B cell (primary cell): ENCODE measurements around the gene EMP3. TPM values are rescaled to one million over a fixed set of nuclear protein-coding genes. Genes with fewer than 3 reads are reported as not detected.

Source experiments
- ATAC-seq: fragments of 200-7000 bp; cut with Tn5 transposase; one replicate; pipeline ENCODE4 v1.10.0; 2021; ENCODE audit warnings: low read depth, mild to moderate bottlenecking, moderate number of reproducible peaks, moderate library complexity
- CTCF ChIA-PET: fragments of 350-600 bp; sonication (Branson Sonifier 250); formaldehyde crosslinking; loops from one replicate; lab custom pipeline; 2021; ENCODE audit warnings: antibody characterized with exemption, inconsistent platforms; lab: Charles Lee
- POLR2A ChIA-PET: fragments of 350-600 bp; sonication (Branson Sonifier 250); formaldehyde crosslinking; loops from one replicate; lab custom pipeline; 2021; ENCODE audit warnings: antibody characterized with exemption; lab: Charles Lee
- DNase-seq: peaks from one replicate; pipeline ENCODE4 v3.0.0; 2013
- H2AFZ ChIP-seq: 2 replicates; pipeline ENCODE4 v1.6.1; 2012; ENCODE audit warnings: mild to moderate bottlenecking, low read depth, low read length; ENCODE audit not compliant: insufficient read depth, poor library complexity, severe bottlenecking
- H3K27ac ChIP-seq, 2 donors: 1 replicate in 1 of 2; 2 replicates in 1 of 2; pipeline ENCODE4 v1.5.1; 2012 to 2013; ENCODE audit warnings: low read length in 2 of 2, mild to moderate bottlenecking in 2 of 2, moderate library complexity in 1 of 2
- H3K27me3 ChIP-seq, 4 experiments: fragments of 200-600 bp in 1 of 4; sonication (generic) in 1 of 4; replicated peaks in 1 of 4; 1 replicate in 2 of 4; 2 replicates in 2 of 4; pipeline versions ENCODE4 v1.6.1 to v1.7.0; 2013 to 2016; ENCODE audit warnings: low read length in 3 of 4, mild to moderate bottlenecking in 2 of 4, mixed read lengths in 1 of 4, moderate library complexity in 1 of 4; ENCODE audit not compliant: insufficient read depth in 4 of 4, control insufficient read depth in 3 of 4; ENCODE audit errors: control extremely low read depth in 1 of 4
- H3K36me3 ChIP-seq, 2 experiments: replicated peaks in 1 of 2; 1 replicate in 1 of 2; 2 replicates in 1 of 2; pipeline versions ENCODE4 v1.6.1 to v1.7.1; 2013; ENCODE audit warnings: low read length in 1 of 2; ENCODE audit not compliant: insufficient read depth in 2 of 2, control insufficient read depth in 1 of 2; ENCODE audit errors: control extremely low read depth in 1 of 2, extremely low read depth in 1 of 2
- H3K4me1 ChIP-seq, 2 donors: fragments of 200-600 bp in 1 of 2; sonication (generic) in 1 of 2; 1 replicate in 1 of 2; 2 replicates in 1 of 2; pipeline versions ENCODE4 v1.5.1 to v1.6.1; 2013 to 2017; ENCODE audit warnings: low read length in 2 of 2; ENCODE audit not compliant: control insufficient read depth in 2 of 2, insufficient read depth in 2 of 2
- H3K4me2 ChIP-seq: replicated peaks from 2 replicates; pipeline ENCODE3; 2012; ENCODE audit warnings: mild to moderate bottlenecking, low read depth, low read length; ENCODE audit not compliant: poor library complexity, severe bottlenecking
- H3K4me3 ChIP-seq, 5 experiments: fragments of 200-600 bp in 1 of 5; sonication (generic) in 1 of 5; 1 replicate in 3 of 5; 2 replicates in 2 of 5; pipeline versions ENCODE4 v1.5.1 to v1.7.0; 2011 to 2016; ENCODE audit warnings: low read length in 4 of 5, mild to moderate bottlenecking in 4 of 5, low read depth in 2 of 5, control low read depth in 1 of 5, moderate library complexity in 1 of 5; ENCODE audit not compliant: insufficient read depth in 1 of 5; ENCODE audit errors: control extremely low read depth in 1 of 5, extremely low read depth in 1 of 5
- H3K79me2 ChIP-seq: fragments of 200-600 bp; sonication (generic); one replicate; pipeline ENCODE4 v1.6.0; 2016; ENCODE audit warnings: low read length; ENCODE audit not compliant: control insufficient read depth, insufficient read depth
- H3K9ac ChIP-seq: fragments of 200-600 bp; sonication (generic); 2 replicates; pipeline ENCODE4 v1.6.1; 2017; ENCODE audit warnings: mild to moderate bottlenecking, low read length, moderate library complexity
- H3K9me3 ChIP-seq, 3 donors: one replicate each; pipeline versions ENCODE4 v1.6.1 to v1.7.1; 2013; ENCODE audit warnings: low read length in 2 of 3; ENCODE audit not compliant: control insufficient read depth in 2 of 3, insufficient read depth in 1 of 3; ENCODE audit errors: control extremely low read depth in 1 of 3
- H4K20me1 ChIP-seq: 2 replicates; pipeline ENCODE4 v1.6.0; 2012; ENCODE audit warnings: mild to moderate bottlenecking, low read length; ENCODE audit not compliant: insufficient read depth, control insufficient read depth, poor library complexity, severe bottlenecking
- H3K27ac Mint-ChIP-seq: one replicate; pipeline ENCODE4 v1.8.0; 2021; ENCODE audit warnings: mixed read lengths
- H3K27me3 Mint-ChIP-seq: one replicate; pipeline ENCODE4 v1.8.0; 2021; ENCODE audit warnings: mixed read lengths
- H3K4me1 Mint-ChIP-seq: one replicate; pipeline ENCODE4 v1.8.0; 2021; ENCODE audit warnings: mixed read lengths
- H3K4me3 Mint-ChIP-seq: one replicate; pipeline ENCODE4 v1.8.0; 2021; ENCODE audit warnings: mixed read lengths
- H3K9me3 Mint-ChIP-seq: one replicate; pipeline ENCODE4 v1.8.0; 2022; ENCODE audit warnings: mixed read lengths; ENCODE audit not compliant: insufficient read depth
- EZH2 ChIP-seq: IDR thresholded peaks from 2 replicates; pipeline ENCODE4 v1.6.1; 2012; ENCODE audit warnings: borderline replicate concordance, low read depth, mild to moderate bottlenecking, moderate library complexity, low read length; ENCODE audit not compliant: insufficient read depth, poor library complexity, severe bottlenecking
- WGBS: methylation state at CpG from one replicate; pipeline ENCODE4 v1.1.5; 2013; ENCODE audit warnings: missing lambda C conversion rate; ENCODE audit not compliant: insufficient coverage; 5-methylcytosine and 5-hydroxymethylcytosine counted together
- intact Hi-C: fragments of 100-400 bp; cut with micrococcal nuclease; formaldehyde crosslinking; loops from one replicate; pipeline ENCODE4 v1.10.0; 2022
- polyA plus RNA-seq: library from polyadenylated mRNA; depleted of rRNA; stranded (reverse); fragments of >200 nt; gene quantifications from 2 replicates; pipeline ENCODE4 v1.2.3, GENCODE V29; 2012
- total RNA-seq, 2 donors: library from RNA; stranded (reverse); fragments of 120-200 nt in 1 of 2; gene quantifications; 1 replicate in 1 of 2; 2 replicates in 1 of 2; pipeline versions ENCODE4 v1.2.3 to v1.2.4, GENCODE V29; 2013 to 2022
- TF ChIP-seq, protein P1 (sequence below): fragments of 200-600 bp; IDR thresholded peaks from one replicate; pipeline ENCODE4 v1.8.0; 2022; ENCODE audit warnings: antibody characterized with exemption, mild to moderate bottlenecking

The EMP3 gene
- total and polyA plus RNA-seq, 2 donors (not counting 1 experiment from before 2014, with no cell fraction given) = 326 to 595 TPM

DNA sequence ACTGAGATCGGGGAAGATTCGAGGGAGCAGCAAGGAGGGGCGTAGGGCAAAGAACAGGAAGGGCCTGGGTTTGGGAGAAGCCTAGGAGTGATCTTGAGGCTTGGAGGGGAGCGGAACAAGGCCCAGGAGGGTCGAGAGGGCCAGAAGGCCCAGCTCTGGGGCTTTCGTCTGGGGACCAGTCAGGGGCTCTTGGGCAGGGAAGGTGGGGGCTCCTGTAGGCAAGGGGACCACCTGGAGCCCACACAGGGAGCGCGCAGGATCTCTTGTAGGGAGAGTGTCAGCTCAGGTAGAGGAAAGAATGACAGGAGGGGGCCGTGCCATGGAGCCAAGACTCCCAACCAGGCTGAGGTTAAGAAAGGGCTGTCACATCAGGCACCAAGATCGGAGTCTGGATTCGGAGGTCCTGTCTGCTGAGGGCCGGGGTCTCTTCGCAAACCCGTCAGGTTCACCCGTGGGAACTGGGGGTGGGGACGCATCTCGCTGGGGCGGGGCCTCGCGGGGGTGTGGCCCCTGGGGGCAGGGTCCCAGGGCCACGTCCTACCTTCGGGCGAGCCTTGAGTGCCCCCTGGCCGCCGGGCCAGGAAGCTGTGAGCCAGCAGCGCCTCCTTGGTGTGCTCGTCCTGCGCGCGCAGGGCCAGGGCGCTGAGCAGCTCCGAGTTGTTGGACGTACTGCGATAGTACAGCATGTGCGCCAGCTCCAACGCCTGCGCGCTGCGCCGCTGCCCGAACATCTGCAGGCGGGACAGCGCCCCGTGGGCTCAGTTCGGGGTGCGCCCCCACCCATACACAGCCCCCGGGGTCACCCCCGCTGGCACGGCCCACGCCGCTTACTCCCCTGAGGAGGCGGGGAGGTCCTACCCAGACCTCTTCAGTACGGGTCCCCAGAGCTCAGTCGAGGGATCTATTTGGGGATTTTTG is 8.4 kb downstream of the EMP3 start:
- TF ChIP-seq EZH2 = no peak
- TF ChIP-seq, protein P1, sequence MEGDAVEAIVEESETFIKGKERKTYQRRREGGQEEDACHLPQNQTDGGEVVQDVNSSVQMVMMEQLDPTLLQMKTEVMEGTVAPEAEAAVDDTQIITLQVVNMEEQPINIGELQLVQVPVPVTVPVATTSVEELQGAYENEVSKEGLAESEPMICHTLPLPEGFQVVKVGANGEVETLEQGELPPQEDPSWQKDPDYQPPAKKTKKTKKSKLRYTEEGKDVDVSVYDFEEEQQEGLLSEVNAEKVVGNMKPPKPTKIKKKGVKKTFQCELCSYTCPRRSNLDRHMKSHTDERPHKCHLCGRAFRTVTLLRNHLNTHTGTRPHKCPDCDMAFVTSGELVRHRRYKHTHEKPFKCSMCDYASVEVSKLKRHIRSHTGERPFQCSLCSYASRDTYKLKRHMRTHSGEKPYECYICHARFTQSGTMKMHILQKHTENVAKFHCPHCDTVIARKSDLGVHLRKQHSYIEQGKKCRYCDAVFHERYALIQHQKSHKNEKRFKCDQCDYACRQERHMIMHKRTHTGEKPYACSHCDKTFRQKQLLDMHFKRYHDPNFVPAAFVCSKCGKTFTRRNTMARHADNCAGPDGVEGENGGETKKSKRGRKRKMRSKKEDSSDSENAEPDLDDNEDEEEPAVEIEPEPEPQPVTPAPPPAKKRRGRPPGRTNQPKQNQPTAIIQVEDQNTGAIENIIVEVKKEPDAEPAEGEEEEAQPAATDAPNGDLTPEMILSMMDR = peak; percentile 83
- H3K4me1 Mint-ChIP-seq = peaks cover 49% of the 10 kb centered on the region
- ChIA-PET CTCF (interaction anchor here (0.6 to 11.5 kb wide), 33 partner anchors 14 to 1250 kb away, joined by 3 to 345 read pairs (median 4); partner anchors contain the start of genes EMP3, KDELR1, SPACA4 and SYNGR4), POLR2A (interaction anchor here (0.5 to 6.6 kb wide), 11 partner anchors 8 to 1307 kb away, joined by 3 to 180 read pairs (median 4); partner anchors contain the start of genes EMP3, SYNGR4 and TMEM143)
- intact Hi-C loops = loop anchor here (1.0 to 5.0 kb wide), 11 partner anchors 13 to 1994 kb away; partner anchors contain the start of genes CALM3, GRWD1, KCNC3 and KDELR1
- H3K4me3 Mint-ChIP-seq = peak overlapping the region; percentile 98
- no peaks in the 10 kb centered on the region for H3K9me3 Mint-ChIP-seq
- Histone ChIP-seq H3K36me3 (peaks cover 0 to 27% of the 10 kb centered on the region in 2 experiments), H2AFZ (peak overlapping the region; percentile 77), H4K20me1 (peaks cover 22% of the 10 kb centered on the region), H3K9ac (peak overlapping the region; percentile 75), H3K9me3 (peaks cover 0 to 4% (median 0%) of the 10 kb centered on the region in 3 donors), H3K79me2 (peaks cover 15% of the 10 kb centered on the region), H3K27ac (peak overlapping the region; percentile 82 to 94), H3K27me3 (no peaks in the 10 kb centered on the region), H3K4me2 (peak overlapping the region; percentile 96), H3K4me1 (peaks cover 42 to 54% of the 10 kb centered on the region in 2 donors), H3K4me3 (peak overlapping the region; percentile 59 to 94 (median 90))
- H3K27me3 Mint-ChIP-seq = no peaks in the 10 kb centered on the region
- ATAC-seq (peak; percentile 62), DNase-seq (peak; percentile 94)
- H3K27ac Mint-ChIP-seq = peak overlapping the region; percentile 95
- WGBS = 2% methylated on average over 46 of the region's 54 CpGs
